ENCODE results near the gene DMKN.
A peak's percentile ranks its signal among the peaks of the same experiment; 100 is the strongest.
"Not testable (repeated sequence)": the region's sequence is repeated elsewhere in the genome, so short reads cannot be mapped to it uniquely, and the experiment has no call there.

The DMKN gene

GRCh38 chr19:35498220-35498619, 15.2 kb downstream of the DMKN start:
- DNase-seq (ENCODE audit: low read depth in 1 of 2, low spot score in 1 of 2), result no peak

GRCh38 chr19:35497406-35497805, 16.0 kb downstream of the DMKN start:
- no peak for DNase-seq (ENCODE audit: low read depth in 1 of 2, low spot score in 1 of 2)

GRCh38 chr19:35495107-35496064, 18.1 kb downstream of the DMKN start:
- DNase-seq (ENCODE audit: low read depth in 1 of 2, low spot score in 1 of 2), result peak; percentile 42 to 66

GRCh38 chr19:35493971-35494370, 19.5 kb downstream of the DMKN start:
- DNase-seq (ENCODE audit: low read depth in 1 of 2, low spot score in 1 of 2), result no peak

- DNase-seq (ENCODE audit: low read depth in 1 of 2, low spot score in 1 of 2), result no peak
These were observed 21.6 kb downstream of the DMKN start for GRCh38 chr19:35491836-35492360.

- no peak for DNase-seq (ENCODE audit: low read depth in 1 of 2, low spot score in 1 of 2)
These were observed 23.1 kb downstream of the DMKN start, which contains the start of gene KRTDAP for GRCh38 chr19:35490364-35490763. Gene KRTDAP (minus strand): TSS chr19:35490464. CDS start chr19:35490442, 22 bp downstream.

- no peak for DNase-seq (ENCODE audit: low read depth in 1 of 2, low spot score in 1 of 2)
These were observed 24.8 kb downstream of the DMKN start for GRCh38 chr19:35488677-35489076.

- DNase-seq (ENCODE audit: low read depth in 1 of 2, low spot score in 1 of 2), result no peak
These were observed 25.7 kb downstream of the DMKN start for GRCh38 chr19:35487656-35488182.

- DNase-seq (ENCODE audit: low read depth in 1 of 2, low spot score in 1 of 2), result no peak
These were observed 27.2 kb downstream of the DMKN start for GRCh38 chr19:35486268-35486708.

GRCh38 chr19:35484252-35485036, 29.0 kb downstream of the DMKN start:
- no peak for DNase-seq (ENCODE audit: low read depth in 1 of 2, low spot score in 1 of 2)

GRCh38 chr19:35483089-35483488, 30.4 kb downstream of the DMKN start:
- DNase-seq (ENCODE audit: low read depth in 1 of 2, low spot score in 1 of 2), result no peak

GRCh38 chr19:35478794-35479677, 34.4 kb downstream of the DMKN start:
- no peak for DNase-seq (ENCODE audit: low read depth in 1 of 2, low spot score in 1 of 2)

- DNase-seq (ENCODE audit: low read depth in 1 of 2, low spot score in 1 of 2), result no peak
These were observed 37.3 kb downstream of the DMKN start for GRCh38 chr19:35476149-35476548.

- DNase-seq (ENCODE audit: low read depth in 1 of 2, low spot score in 1 of 2), result not testable (repeated sequence)
These were observed 38.9 kb downstream of the DMKN start for GRCh38 chr19:35474594-35474993.

- no peak for DNase-seq (ENCODE audit: low read depth in 1 of 2, low spot score in 1 of 2)
These were observed 39.3 kb downstream of the DMKN start for GRCh38 chr19:35474104-35474503.

GRCh38 chr19:35471946-35472345, 41.5 kb downstream of the DMKN start:
- DNase-seq (ENCODE audit: low read depth in 1 of 2, low spot score in 1 of 2), result no peak

GRCh38 chr19:35471075-35471474, 42.4 kb downstream of the DMKN start:
- DNase-seq (ENCODE audit: low read depth in 1 of 2, low spot score in 1 of 2), result not testable (repeated sequence)

- no peak for DNase-seq (ENCODE audit: low read depth in 1 of 2, low spot score in 1 of 2)
These were observed 43.3 kb downstream of the DMKN start for GRCh38 chr19:35470128-35470527.

GRCh38 chr19:35468637-35469036, 44.8 kb downstream of the DMKN start:
- DNase-seq (ENCODE audit: low read depth in 1 of 2, low spot score in 1 of 2), result peak; percentile 42 to 43

- no peak for DNase-seq (ENCODE audit: low read depth in 1 of 2, low spot score in 1 of 2)
These were observed 47.2 kb downstream of the DMKN start for GRCh38 chr19:35466259-35466658.

All from stimulated activated CD4-positive, alpha-beta T cell treated with anti-CD3 and anti-CD28 coated beads, Interleukin-15, amount 100 ng/mL, for 1 hour (primary cell).